ENCODE results near the gene RNF11.

The RNF11 gene

DNA sequence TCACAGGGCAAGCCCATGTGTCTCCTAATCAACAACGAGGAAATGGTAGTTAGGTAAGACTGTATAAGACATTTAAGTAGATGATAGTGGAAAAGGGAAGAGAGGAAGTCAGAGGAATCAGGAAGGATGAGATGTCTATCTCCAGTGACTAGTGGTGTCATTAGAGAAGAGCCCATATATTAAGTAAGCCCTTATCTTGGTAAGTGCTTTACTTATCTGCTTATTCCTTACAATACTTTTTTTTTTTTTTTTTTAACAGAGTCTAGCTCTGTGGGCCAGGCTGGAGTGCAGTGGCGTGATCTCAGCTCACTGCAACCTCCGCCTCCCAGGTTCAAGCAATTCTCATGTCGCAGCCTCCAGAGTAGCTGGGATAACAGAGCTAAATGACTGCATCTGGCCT, 29.5 kb downstream of the RNF11 start:
- DNase-seq (ENCODE audit: low read depth, low spot score) = no peak

DNA sequence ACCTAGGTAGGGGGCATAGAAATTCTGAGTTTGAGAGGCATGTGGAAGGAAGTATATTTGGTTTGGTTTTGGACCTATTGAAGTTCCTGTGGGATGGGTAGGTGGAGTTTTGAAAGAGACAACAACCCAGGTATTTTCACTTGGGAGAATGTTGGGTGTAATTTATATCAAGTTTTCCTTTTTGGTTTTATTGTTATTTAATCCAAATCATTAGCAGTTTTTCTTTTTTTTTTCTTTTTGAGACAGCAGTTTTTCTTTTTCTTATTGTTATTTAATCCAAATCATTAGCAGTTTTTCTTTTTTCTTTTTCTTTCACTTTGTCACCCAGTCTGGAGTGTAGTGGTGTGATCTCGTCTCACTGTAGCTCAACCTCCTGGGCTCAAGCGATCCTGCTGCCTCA, 30.1 kb downstream of the RNF11 start:
- DNase-seq (ENCODE audit: low read depth, low spot score) = no peak

DNA sequence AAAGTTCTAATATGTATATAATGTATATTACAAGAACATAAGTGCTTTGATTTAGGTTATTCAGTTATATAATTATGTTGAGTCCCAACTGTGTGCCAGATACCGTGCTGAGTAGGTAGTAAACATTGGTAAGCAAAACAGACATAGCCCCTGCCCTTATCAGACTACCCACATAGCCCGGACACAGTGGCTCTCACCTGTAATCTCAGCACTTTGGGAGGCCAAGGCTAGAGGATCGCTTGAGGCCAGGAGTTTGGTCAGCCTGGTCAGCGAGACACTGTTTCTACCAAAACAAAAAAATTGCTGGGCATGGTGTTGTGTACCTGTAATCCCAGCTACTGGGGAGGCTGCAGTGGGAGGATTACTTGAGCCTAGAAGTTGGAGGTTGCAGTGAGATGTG, 30.7 kb downstream of the RNF11 start:
- no peak for DNase-seq (ENCODE audit: low read depth, low spot score)

DNA sequence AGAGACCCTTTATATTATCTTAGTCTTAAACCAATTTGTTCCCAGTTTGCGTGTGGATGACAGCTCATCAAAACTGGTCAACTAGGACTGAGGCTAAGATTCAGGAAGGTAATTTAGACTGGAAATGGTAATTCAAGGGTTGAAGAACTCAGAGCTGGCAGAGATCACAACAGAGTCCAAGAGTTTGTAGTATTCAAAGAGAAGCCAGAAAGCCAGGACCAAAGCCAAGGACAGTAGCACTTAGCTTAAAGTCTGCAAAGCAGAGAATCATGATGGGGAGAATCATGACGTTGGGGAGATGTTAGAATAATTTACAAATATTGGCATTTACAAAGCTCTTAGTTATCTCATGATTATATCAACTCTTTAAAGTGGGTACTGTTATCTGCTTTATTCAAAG, 32.6 kb downstream of the RNF11 start:
- DNase-seq (ENCODE audit: low read depth, low spot score) = no peak

DNA sequence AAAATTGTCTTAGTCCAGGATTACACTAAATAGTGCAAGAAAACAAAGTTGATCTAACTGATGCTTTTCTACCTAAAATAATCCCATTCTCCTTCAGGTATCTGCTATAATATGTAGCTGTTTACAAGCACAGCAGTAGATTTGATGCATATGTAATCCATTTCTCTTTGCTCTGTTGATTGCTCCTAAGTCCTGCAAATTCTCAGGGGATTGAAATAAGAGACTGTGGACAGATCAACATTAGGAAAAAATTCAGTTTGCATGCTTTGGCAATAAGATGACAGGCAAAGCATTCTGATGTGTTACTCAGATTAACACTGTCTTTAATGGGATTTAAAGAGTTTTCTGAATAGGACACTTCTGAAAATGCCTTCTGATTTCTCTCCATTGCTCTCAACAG, 34.7 kb downstream of the RNF11 start:
- no peak for DNase-seq (ENCODE audit: low read depth, low spot score)

DNA sequence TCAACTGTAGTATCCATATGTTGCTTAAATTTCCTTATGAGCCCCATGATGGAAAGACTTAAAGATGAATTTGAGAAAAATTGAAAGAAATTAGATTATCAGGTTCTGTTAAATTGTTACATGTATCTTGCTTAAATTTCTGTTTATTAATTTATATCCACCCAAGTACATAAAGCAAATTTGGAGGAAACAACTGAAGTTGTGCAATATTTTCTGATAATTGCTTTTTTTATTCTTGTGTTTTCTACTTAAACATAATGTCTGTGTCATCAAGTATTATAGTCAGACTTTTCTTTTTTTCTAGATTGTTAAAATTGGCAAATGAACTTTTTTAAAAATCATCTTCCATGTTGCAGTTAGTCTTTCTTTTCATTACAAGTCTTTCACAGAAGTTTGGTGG, 36.8 kb downstream of the RNF11 start:
- no peak for DNase-seq (ENCODE audit: low read depth, low spot score)

DNA sequence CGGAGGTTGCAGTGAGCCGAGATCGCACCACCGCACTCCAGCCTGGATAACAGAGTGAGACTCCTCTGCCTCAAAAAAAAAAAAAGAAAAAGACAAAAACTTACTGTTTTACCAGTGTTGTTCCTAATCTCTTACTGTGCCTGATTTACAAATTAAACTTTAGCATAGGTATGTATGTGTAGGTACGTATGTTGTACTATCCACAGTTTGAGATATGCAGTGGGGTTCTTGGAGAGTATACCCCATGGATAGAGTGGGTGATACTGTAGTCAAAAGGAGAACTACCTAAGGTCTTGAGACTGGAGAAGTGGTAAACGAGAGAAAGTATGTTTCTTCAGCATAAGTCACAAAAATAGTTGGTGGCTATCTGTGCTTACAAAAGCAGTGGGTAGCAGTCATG, 38.6 kb downstream of the RNF11 start:
- DNase-seq (ENCODE audit: low read depth, low spot score) = no peak

DNA sequence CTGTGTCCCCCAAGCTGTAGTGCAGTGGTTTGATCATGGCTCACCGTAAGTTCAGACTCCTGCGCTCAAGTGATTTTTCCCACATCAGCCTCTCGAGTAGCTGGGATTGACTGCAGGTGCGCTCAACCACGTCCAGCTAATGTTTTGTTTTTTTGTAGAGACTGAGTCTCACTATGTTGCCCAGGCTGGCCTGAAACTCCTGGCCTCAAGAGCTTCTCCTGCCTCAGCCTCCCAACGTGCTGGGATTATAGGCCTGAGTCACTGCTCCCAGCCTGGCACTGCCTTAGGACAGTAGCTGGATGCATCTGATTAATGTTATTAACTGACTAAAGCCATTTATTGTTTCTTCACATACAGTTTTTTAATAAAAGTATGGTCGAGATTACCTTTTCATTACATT, 40.2 kb downstream of the RNF11 start:
- DNase-seq (ENCODE audit: low read depth, low spot score) = no peak

DNA sequence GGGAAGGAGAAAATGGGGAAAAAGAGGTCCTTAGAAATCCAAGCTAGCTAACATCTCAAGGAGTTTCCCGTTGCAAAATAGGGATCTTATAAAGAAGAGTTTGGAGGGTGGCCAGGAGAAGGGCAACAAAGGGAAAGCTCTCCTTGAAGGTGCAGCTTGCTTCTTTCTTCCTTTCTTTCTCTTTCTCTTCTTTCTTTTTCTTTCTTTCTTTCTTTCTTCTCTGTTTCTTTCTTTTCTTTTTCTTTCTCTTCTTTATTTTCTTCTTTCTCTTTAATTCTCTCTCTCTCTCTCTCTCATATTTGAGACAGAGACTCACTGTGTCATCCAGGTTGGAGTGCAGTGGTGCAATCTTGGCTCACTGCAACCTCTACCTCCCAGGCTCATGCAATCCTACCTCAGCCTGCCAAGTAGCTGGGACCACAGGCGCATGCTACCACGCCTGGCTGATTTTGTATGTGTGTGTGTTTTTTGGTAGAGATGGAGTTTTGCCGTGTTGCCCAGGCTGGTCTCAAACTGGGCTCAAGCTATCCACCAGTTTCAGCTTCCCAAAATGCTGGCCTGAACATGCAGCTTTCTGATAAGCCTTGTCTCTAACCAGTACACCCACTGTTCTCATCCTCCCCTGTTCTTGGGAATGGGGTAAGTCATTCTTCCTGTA, 44.4 kb downstream of the RNF11 start:
- no peak for DNase-seq (ENCODE audit: low read depth, low spot score)

DNA sequence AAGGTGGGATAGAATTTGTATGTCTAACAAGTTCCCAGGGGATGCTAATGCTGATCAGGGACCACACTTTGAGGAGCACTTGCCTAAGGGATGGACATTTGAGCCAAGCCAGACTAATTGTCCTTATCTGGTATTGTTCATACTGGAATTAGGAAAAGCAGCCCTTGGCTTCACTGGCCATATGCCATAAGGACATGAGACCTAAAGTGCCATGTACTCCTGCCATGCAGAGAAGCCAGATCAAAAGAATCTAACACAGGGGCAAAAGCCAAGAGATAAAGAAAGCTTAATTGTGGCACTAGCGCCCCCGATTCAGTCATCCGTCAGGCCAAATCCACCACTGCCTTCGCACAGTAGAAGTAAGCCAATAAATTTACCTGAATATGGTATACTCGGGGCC, 45.7 kb downstream of the RNF11 start:
- DNase-seq (ENCODE audit: low read depth, low spot score) = no peak

DNA sequence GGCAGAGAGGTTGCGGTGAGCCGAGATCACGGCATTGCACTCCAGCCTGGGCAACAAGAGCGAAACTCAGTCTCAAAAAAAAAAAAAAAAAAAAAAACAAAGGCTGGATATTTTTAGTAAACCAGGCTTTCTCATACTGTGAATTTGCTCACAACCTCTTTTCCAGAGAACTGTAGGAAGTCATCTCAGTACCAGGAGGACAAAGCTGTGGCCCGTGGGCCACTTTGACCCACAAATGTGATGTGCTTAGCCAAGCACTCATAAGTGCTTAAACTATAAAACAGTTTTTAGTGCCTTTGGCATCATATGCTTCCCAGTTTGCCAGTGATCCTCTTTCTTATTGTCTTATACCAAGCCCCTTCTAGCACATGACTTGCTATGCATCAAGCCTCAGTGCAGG, 46.5 kb downstream of the RNF11 start:
- DNase-seq (ENCODE audit: low read depth, low spot score) = no peak

DNA sequence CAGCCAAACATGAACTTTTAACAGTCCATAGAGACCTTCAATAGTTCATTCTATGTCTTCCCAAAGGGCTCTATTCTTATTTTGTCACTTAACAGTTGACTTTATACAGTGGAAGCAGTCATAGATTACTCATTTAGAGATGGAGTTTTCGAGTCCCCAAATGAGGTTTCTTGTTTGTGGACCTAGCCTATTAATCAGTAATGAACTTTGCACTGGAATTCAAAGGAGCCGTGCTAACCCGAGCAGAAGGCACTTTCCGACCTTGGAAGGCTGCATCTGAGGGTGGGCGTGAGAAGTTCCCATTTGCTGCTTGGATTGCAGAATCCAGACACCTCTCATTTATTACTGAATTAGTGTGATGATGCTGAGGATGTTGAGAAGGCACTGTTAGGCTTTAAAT, 47.9 kb downstream of the RNF11 start:
- no peak for DNase-seq (ENCODE audit: low read depth, low spot score)

DNA sequence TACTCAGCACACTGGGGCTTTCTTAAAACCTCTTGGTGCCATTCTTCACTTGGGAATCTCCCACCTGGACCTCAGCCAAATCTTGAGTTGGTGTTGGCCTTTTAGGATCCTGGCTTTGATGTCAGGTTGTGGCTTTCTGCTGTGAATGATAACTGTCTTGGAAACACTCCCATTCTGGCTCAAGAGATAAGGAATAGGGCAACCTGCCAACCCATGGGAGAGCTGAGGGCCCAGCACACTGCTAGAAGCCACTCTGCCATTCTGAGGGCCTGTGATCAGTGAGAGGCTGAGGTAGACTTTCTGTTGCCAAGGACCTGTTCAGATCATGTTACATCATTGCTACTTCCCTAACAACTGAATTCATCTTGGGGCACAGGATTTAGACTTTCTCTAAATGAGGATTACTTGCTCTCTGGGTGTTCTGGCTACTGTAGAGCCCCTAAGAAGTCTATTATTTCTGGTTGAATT, 48.4 kb downstream of the RNF11 start:
- no peak for DNase-seq (ENCODE audit: low read depth, low spot score)

DNA sequence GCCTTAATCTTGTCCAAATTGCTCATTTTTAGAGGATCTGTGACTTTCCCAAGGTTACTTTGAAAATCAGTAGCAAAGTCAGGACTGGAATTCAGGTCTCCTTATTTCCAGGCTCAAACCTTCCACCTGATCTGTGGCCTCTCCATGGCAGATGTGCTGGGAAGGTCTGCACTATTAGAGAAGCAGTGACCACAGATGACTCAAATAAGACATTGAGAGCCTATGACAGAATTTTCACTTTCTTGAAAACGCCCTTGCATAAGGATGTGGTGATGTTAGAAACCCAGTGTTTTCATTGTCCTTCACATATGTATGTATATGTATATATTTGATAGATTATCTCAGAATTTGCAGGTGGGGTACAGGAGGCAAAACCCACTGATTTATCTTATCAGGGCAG, 49.0 kb downstream of the RNF11 start:
- DNase-seq (ENCODE audit: low read depth, low spot score) = no peak

DNA sequence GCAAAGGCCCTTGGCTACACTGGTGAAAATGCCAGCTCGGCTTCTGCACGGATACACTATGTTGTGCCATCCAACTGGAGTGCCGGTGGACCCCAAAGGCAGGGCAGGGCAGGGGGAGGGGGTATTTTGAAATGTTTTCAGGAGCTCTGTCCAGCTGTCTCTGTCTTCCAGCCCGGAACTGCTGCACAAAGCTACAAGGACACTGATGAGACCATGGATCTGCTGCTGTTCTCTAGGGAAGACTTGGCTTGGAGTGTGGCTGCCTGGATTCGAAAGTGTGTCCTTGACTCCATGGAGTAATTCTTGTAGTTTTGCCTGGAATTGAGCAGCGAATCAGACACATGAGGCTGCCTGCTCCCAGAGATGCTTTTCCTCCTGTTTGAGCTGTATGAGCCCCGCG, 51.9 kb downstream of the RNF11 start:
- DNase-seq (ENCODE audit: low read depth, low spot score) = no peak

DNA sequence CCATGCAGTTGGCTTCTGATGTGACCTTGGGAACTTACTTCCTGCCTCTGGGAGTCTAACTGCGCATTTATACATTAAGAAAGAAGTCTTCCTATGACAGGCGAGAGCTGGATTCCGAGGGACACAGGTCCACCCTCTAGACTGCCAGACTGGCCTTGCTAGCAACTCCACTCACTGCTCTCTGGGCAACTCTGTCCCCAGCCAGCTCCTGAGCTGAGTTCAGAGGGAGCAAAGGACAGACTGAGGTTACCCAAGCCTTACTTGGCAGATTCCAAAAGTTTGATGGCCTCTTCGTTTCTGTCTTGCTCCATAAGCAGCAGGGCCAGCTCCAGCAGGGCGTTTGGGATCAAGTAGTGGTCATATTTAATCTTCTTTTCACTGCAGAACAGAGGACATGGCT, 52.5 kb downstream of the RNF11 start:
- DNase-seq (ENCODE audit: low read depth, low spot score) = no peak

DNA sequence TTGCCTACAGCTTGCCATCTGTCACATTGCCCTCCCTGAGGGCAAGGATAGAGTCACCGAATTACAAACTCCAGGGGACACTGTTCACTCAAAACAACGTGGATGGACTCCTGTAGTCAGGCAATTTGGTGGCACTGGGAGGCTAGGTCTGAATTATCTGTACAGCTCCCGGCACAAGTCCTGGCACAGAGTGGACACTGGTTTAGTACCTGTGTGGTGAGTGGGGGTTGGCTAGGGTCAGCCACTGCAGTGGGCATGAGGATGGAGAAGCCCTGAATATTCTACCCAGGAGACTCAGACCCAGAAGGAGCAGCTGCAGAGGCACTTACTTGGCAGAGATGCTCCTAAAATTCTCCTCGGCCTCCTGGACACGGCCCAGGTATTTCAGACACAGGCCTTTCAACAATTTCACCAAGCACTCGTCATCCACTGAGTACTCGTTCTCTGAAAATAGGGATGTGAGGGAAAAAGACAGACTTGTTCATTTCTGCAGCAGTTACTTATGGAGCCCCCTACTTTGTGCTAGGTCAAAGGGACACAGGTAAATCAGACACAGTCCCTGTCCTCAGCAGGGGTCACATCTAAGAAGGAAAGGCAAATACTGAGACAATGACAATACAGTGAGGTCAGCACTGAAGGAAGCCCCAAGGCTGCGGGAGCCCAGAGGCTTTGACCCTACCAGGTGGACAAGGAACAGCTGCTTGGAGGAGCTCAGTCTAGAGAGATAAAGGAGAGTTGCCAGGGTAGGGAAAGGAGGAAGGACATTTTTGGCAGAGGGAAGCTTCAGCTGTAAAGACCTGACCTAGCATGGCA, 53.8 kb downstream of the RNF11 start:
- DNase-seq (ENCODE audit: low read depth, low spot score) = no peak

DNA sequence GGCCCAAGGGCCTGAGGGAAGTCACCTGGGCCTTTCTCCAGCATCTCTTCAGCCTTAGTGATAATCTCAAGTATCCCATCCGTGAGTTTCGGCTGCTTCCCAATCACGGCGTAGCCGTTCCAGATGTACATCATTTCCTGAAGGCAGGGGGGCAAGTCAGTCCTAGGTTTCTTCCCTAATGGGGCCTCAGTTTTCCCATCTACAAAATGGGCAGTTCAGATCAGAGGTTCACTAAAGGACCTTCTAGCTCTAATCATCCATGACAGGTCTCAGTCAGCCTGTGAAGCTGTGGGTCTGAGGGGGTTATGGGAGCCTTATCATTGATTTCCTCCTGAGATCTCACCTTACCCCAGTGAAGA, 54.4 kb downstream of the RNF11 start:
- DNase-seq (ENCODE audit: low read depth, low spot score) = no peak

DNA sequence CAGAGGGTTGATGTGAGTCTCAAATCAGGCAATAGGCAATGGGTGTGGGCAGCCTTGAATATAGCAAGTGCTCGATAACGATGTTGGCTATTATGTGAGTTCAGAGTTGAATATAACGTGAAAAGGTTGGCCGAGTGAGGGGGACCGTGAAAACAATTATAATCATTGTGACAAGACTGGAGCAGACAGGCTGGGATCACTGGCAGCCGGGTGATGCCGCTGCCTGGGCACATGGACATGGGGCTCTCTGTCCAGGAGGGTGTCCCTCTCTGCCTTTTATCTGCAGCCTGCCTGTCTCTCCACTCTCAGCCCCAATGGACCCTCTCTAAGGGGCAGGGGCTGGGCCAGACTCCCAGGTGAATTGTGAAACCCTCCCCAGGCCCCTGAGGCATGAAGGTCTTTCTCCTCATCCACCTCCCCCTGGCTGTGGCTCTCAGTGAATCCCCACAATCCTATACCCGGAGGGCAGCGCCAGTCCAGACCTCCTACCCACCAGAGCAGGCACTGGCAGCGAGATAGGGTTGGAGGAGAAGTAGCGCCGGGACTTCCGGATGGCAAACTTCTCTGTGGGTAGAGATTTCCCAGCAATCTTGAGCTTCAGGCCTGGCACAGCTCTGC, 57.9 kb downstream of the RNF11 start:
- DNase-seq (ENCODE audit: low read depth, low spot score) = no peak

DNA sequence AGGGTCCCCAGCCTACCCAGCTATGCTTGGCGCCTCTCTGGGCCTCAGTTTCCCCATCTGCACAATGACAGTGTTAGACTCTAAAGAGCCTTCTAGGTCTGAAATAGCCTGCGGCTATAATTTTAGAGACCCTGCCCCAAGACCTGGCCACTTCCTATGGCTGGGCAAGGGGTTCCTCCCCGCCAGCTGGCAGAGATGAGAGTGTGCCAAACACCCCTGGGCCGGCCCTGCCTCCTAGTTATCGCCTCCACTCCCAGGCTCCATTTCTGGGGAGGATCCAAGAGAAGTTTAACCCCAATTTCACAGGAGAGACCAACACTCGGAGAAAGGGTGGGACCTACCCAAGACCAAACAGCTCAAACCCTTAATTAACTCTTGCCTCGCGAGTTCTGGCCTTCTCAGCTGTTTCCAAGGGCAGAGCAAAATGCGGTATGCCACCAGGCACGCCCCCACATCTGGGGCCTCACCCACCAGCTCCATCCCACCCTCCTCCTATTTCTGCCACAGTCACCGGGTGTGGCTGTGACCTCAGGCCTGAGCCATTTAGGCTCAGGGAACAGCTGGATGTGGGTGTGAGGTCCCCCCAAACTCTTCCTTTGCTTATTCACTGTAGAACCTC, 58.6 kb downstream of the RNF11 start:
- no peak for DNase-seq (ENCODE audit: low read depth, low spot score)

DNA sequence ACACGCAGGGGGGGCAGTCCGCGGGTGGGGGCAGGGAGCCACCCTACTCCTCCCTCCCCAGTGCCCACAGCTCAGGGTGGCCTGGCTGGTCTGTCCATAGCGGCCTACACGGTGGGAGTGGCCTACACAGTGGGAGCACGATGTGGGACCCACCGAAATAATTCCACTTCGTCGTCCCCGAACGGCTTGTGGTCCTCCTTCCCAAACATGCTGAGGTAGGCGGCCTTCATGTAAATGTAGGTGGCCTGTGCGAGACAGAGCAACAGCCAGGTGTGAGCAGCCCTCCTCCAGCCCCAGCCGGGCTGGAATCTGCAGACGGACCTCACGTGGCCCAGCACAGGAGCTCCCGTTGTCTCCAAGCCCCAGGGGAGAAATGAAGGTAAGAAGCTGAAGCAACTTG, 59.9 kb downstream of the RNF11 start:
- no peak for DNase-seq (ENCODE audit: low read depth, low spot score)

Data from brain pericyte (primary cell).